Sigmoid colon (tissue), 4 donors: ENCODE data around the gene SLC7A8.

Source experiments
- CTCF ChIP-seq, 4 experiments: fragments of 450-650 bp in 3 of 4; fragments of 200-600 bp in 1 of 4; IDR thresholded peaks; one replicate each; pipeline ENCODE4 v1.5.1; 2016 to 2019; ENCODE audit warnings: antibody characterized with exemption in 4 of 4, mild to moderate bottlenecking in 3 of 4, moderate library complexity in 2 of 4
- EP300 ChIP-seq, 4 donors: sonication (generic); formaldehyde crosslinking; IDR thresholded peaks; one replicate each; pipeline ENCODE4 v1.6.1; 2017; ENCODE audit warnings: antibody characterized with exemption in 4 of 4
- POLR2A ChIP-seq, 2 donors: fragments of 450-650 bp; IDR thresholded peaks; one replicate each; pipeline ENCODE4 v1.6.1; 2016; ENCODE audit warnings: antibody characterized with exemption in 2 of 2, mild to moderate bottlenecking in 2 of 2, moderate library complexity in 2 of 2
- POLR2AphosphoS5 ChIP-seq, 4 donors: sonication (generic); formaldehyde crosslinking; IDR thresholded peaks; one replicate each; pipeline ENCODE4 v1.6.1; 2017; ENCODE audit warnings: antibody characterized with exemption in 4 of 4

GRCh38 chr14:23208324-23208723 is 24.9 kb upstream of the SLC7A8 start:
- TF ChIP-seq CTCF (IDR thresholded peaks at IDR 0.05): no peak
- TF ChIP-seq POLR2A (IDR thresholded peaks at IDR 0.05): no peak
- no peak for TF ChIP-seq POLR2AphosphoS5 (IDR thresholded peaks at IDR 0.05)
- no peak for TF ChIP-seq EP300 (IDR thresholded peaks at IDR 0.05)
